ENCODE measurements around the gene TMSB4X. TPM values are rescaled to one million over a fixed set of nuclear protein-coding genes. Genes with fewer than 3 reads are reported as not detected.

The TMSB4X gene
- total and polyA plus RNA-seq, 2 of the 8 experiments (the other 6 are each of a cell fraction or from before 2014, with no cell fraction given): 2,063 to 2,112 TPM

GRCh38 chrX:12961196-12961718, 13.7 kb upstream of the TMSB4X start (continued):
- no peak for TF ChIP-seq E2F6 (IDR thresholded peaks at IDR 0.05)
- TF ChIP-seq RAD21 (IDR thresholded peaks at IDR 0.05 in 1 of 2, conservative IDR thresholded peaks at IDR 0.05 in 1 of 2; ENCODE audit: low read depth in 2 of 2, low read length in 2 of 2): no peak
- TF ChIP-seq FOSL1 (IDR thresholded peaks at IDR 0.05; ENCODE audit: insufficient read depth, low read depth, low read length): no peak
- no peak for TF ChIP-seq CHD1 (IDR thresholded peaks at IDR 0.05; ENCODE audit: low read depth, low read length)
- TF ChIP-seq TEAD4 (IDR thresholded peaks at IDR 0.05; ENCODE audit: low read depth, low read length): no peak
- no peak for TF ChIP-seq POLR2A (IDR thresholded peaks at IDR 0.05; ENCODE audit: control extremely low read depth in 1 of 2, low read depth in 2 of 2, low read length in 2 of 2)
- TF ChIP-seq NRF1 (IDR thresholded peaks at IDR 0.05; ENCODE audit: low read depth, low read length): no peak
- TF ChIP-seq CEBPB (IDR thresholded peaks at IDR 0.05; ENCODE audit: low read depth, low read length): no peak

Measured in H1 (cell line).